ENCODE results near the gene NAB2. TPM values are rescaled to one million over a fixed set of nuclear protein-coding genes. Genes with fewer than 3 reads are reported as not detected.

The NAB2 gene
- polyA plus RNA-seq, 1 donor (not counting 4 experiments of a cell fraction or from before 2014, with no cell fraction given), result 22.0 TPM

GRCh38 chr12:57092876-57093414 is 4.0 kb downstream of the NAB2 start:
- H3K36me3 ChIP-seq (ENCODE audit: control insufficient read depth in 2 of 2, extremely low read depth in 1 of 2, insufficient read depth in 2 of 2, low read length in 2 of 2), result peaks cover 13 to 30% of the 10 kb centered on the region in 2 experiments
- no peaks in the 10 kb centered on the region for H3K9me1 ChIP-seq (ENCODE audit: control insufficient read depth, extremely low read depth, insufficient read depth, low read length)
- H3K9me3 ChIP-seq (ENCODE audit: control insufficient read depth, low read depth, low read length), result no peaks in the 10 kb centered on the region
- H3K79me2 ChIP-seq (ENCODE audit: control insufficient read depth, insufficient read depth, low read length), result peaks cover 18% of the 10 kb centered on the region
- H3K4me1 ChIP-seq (ENCODE audit: control insufficient read depth, extremely low read depth, insufficient read depth, low read length), result peaks cover 48% of the 10 kb centered on the region
- no peak overlapping the region for H3K27ac ChIP-seq (ENCODE audit: control insufficient read depth, insufficient read depth, low read length)
- dilution Hi-C loops (cut with MboI; ENCODE audit: extremely low pct_ligation_motif_present, low sequenced_read_pairs), result no loop called here
- H3K9ac ChIP-seq (ENCODE audit: control insufficient read depth, extremely low read depth, insufficient read depth, low read length), result no peak overlapping the region
- no peak overlapping the region for H3K4me2 ChIP-seq (ENCODE audit: control insufficient read depth, extremely low read depth, insufficient read depth, low read depth, low read length)
- H2AFZ ChIP-seq (ENCODE audit: control insufficient read depth, low read length), result no peak overlapping the region
- H3K4me3 ChIP-seq (ENCODE audit: control insufficient read depth in 2 of 3, extremely low read depth in 1 of 3, insufficient read depth in 2 of 3, low read depth in 1 of 3, low read length in 3 of 3), result no peak overlapping the region
- no peak for TF ChIP-seq CTCF (optimal IDR thresholded peaks at IDR 0.05 in 1 of 3, IDR thresholded peaks at IDR 0.05 in 1 of 3, conservative IDR thresholded peaks at IDR 0.05 in 1 of 3; ENCODE audit: extremely low read depth in 1 of 3, insufficient read depth in 2 of 3, low read length in 3 of 3)
- TF ChIP-seq EZH2 (IDR thresholded peaks at IDR 0.05; ENCODE audit: low read length), result no peak
- no peak for DNase-seq (ENCODE audit: low read depth, low spot score)
- H3K27me3 ChIP-seq (ENCODE audit: control insufficient read depth, extremely low read depth, insufficient read depth, low read length), result no peaks in the 10 kb centered on the region
- H4K20me1 ChIP-seq (ENCODE audit: control insufficient read depth, extremely low read depth, insufficient read depth, low read length), result peaks cover 4% of the 10 kb centered on the region
- FAIRE-seq, result no peak

- Histone ChIP-seq H3K9ac (ENCODE audit: control insufficient read depth, extremely low read depth, insufficient read depth, low read length) (no peak overlapping the region), H3K9me3 (ENCODE audit: control insufficient read depth, low read depth, low read length) (no peaks in the 10 kb centered on the region), H3K79me2 (ENCODE audit: control insufficient read depth, insufficient read depth, low read length) (peaks cover 18% of the 10 kb centered on the region), H3K9me1 (ENCODE audit: control insufficient read depth, extremely low read depth, insufficient read depth, low read length) (no peaks in the 10 kb centered on the region), H3K36me3 (ENCODE audit: control insufficient read depth in 2 of 2, extremely low read depth in 1 of 2, insufficient read depth in 2 of 2, low read length in 2 of 2) (peaks cover 16 to 34% of the 10 kb centered on the region in 2 experiments), H3K27ac (ENCODE audit: control insufficient read depth, insufficient read depth, low read length) (peak overlapping the region; percentile 22), H3K4me2 (ENCODE audit: control insufficient read depth, extremely low read depth, insufficient read depth, low read depth, low read length) (no peak overlapping the region), H3K4me1 (ENCODE audit: control insufficient read depth, extremely low read depth, insufficient read depth, low read length) (peaks cover 41% of the 10 kb centered on the region), H4K20me1 (ENCODE audit: control insufficient read depth, extremely low read depth, insufficient read depth, low read length) (peaks cover 4% of the 10 kb centered on the region), H2AFZ (ENCODE audit: control insufficient read depth, low read length) (no peak overlapping the region), H3K27me3 (ENCODE audit: control insufficient read depth, extremely low read depth, insufficient read depth, low read length) (no peaks in the 10 kb centered on the region), H3K4me3 (ENCODE audit: control insufficient read depth in 2 of 3, extremely low read depth in 1 of 3, insufficient read depth in 2 of 3, low read depth in 1 of 3, low read length in 3 of 3) (no peak overlapping the region)
- dilution Hi-C loops (cut with MboI; ENCODE audit: extremely low pct_ligation_motif_present, low sequenced_read_pairs), result no loop called here
- FAIRE-seq, result peak; percentile 39
- no peak for DNase-seq (ENCODE audit: low read depth, low spot score)
- no peak for TF ChIP-seq EZH2 (IDR thresholded peaks at IDR 0.05; ENCODE audit: low read length)
- TF ChIP-seq CTCF (optimal IDR thresholded peaks at IDR 0.05 in 1 of 3, IDR thresholded peaks at IDR 0.05 in 1 of 3, conservative IDR thresholded peaks at IDR 0.05 in 1 of 3; ENCODE audit: extremely low read depth in 1 of 3, insufficient read depth in 2 of 3, low read length in 3 of 3), result peak in 2 of 3 experiments; percentile 39 to 67
Measured at GRCh38 chr12:57093415-57094207, 4.7 kb downstream of the NAB2 start.

All from keratinocyte (primary cell).